Neural progenitor cell (in vitro differentiated cells): ENCODE results near the gene ITGA11. TPM values are rescaled to one million over a fixed set of nuclear protein-coding genes. Genes with fewer than 3 reads are reported as not detected.

Experiments
- DNase-seq: peaks from one replicate; pipeline ENCODE4 v3.0.0-alpha.2; 2016; ENCODE audit warnings: low spot score
- H2AFZ ChIP-seq: fragments of 200-600 bp; sonication (generic); replicated peaks from 2 replicates; pipeline ENCODE4 v1.6.1; 2016; ENCODE audit warnings: antibody characterized with exemption
- H3F3A ChIP-seq: fragments of 200-600 bp; sonication (generic); 2 replicates; pipeline ENCODE4 v1.6.1; 2016; ENCODE audit warnings: antibody characterized with exemption, low read depth
- H3K27ac ChIP-seq: fragments of 200-600 bp; sonication (generic); 2 replicates; pipeline ENCODE4 v1.5.1; 2016; ENCODE audit warnings: mild to moderate bottlenecking
- H3K27me3 ChIP-seq: fragments of 200-600 bp; sonication (generic); 2 replicates; pipeline ENCODE4 v1.6.1; 2016; ENCODE audit warnings: mild to moderate bottlenecking, moderate library complexity
- H3K36me3 ChIP-seq: fragments of 200-600 bp; sonication (generic); 2 replicates; pipeline ENCODE4 v1.5.1; 2016
- H3K4me1 ChIP-seq: fragments of 200-600 bp; sonication (generic); 2 replicates; pipeline ENCODE4 v1.6.1; 2016; ENCODE audit warnings: mixed run types
- H3K4me2 ChIP-seq: fragments of 200-600 bp; sonication (generic); 2 replicates; pipeline ENCODE4 v1.6.1; 2016
- H3K4me3 ChIP-seq: fragments of 200-600 bp; sonication (generic); 2 replicates; pipeline ENCODE4 v1.5.1; 2016
- H3K79me2 ChIP-seq: fragments of 200-600 bp; sonication (generic); 2 replicates; pipeline ENCODE4 v1.6.1; 2016; ENCODE audit warnings: low read depth
- H3K9ac ChIP-seq: fragments of 200-600 bp; sonication (generic); 2 replicates; pipeline ENCODE4 v1.6.1; 2016
- H3K9me3 ChIP-seq: fragments of 200-600 bp; sonication (generic); 2 replicates; pipeline ENCODE4 v1.5.1; 2016; ENCODE audit warnings: low read depth
- H4K20me1 ChIP-seq: fragments of 200-600 bp; sonication (generic); 2 replicates; pipeline ENCODE4 v1.6.1; 2016; ENCODE audit warnings: low read depth
- H3K27ac Mint-ChIP-seq: 3 replicates; pipeline ENCODE4 v1.8.0; 2021; ENCODE audit warnings: mixed read lengths
- H3K27me3 Mint-ChIP-seq: 2 replicates; pipeline ENCODE4 v1.8.0; 2022; ENCODE audit warnings: low read depth, mild to moderate bottlenecking, inconsistent platforms, moderate library complexity, mixed read lengths; ENCODE audit not compliant: insufficient read depth
- H3K36me3 Mint-ChIP-seq: 3 replicates; pipeline ENCODE4 v1.8.0; 2021; ENCODE audit warnings: mixed read lengths
- H3K4me1 Mint-ChIP-seq: 3 replicates; pipeline ENCODE4 v1.8.0; 2021; ENCODE audit warnings: mixed read lengths
- H3K4me3 Mint-ChIP-seq: 3 replicates; pipeline ENCODE4 v1.8.0; 2021; ENCODE audit warnings: mild to moderate bottlenecking, moderate library complexity, mixed read lengths
- H3K9me3 Mint-ChIP-seq: 3 replicates; pipeline ENCODE4 v1.8.0; 2020; ENCODE audit warnings: mixed read lengths
- EZH2 ChIP-seq: fragments of 200-600 bp; sonication (generic); IDR thresholded peaks from 2 replicates; pipeline ENCODE4 v1.6.1; 2017; ENCODE audit warnings: antibody characterized with exemption, mild to moderate bottlenecking, moderate library complexity
- EZH2phosphoT487 ChIP-seq: fragments of 200-600 bp; sonication (generic); IDR thresholded peaks from 2 replicates; pipeline ENCODE4 v1.6.1; 2017; ENCODE audit warnings: antibody characterized with exemption
- total RNA-seq: library from RNA; depleted of rRNA; stranded (reverse); fragments of >200 nt; gene quantifications from 2 replicates; pipeline ENCODE4 v1.2.3, GENCODE V29; 2015; ENCODE audit warnings: low replicate concordance
- TF ChIP-seq, protein P1 (sequence below): fragments of 200-600 bp; sonication (generic); IDR thresholded peaks from 2 replicates; pipeline ENCODE4 v1.5.1; 2017; ENCODE audit warnings: antibody characterized with exemption, mild to moderate bottlenecking

ITGA11 gene
- total RNA-seq, 1 donor from 2014 or later: not detected

DNA sequence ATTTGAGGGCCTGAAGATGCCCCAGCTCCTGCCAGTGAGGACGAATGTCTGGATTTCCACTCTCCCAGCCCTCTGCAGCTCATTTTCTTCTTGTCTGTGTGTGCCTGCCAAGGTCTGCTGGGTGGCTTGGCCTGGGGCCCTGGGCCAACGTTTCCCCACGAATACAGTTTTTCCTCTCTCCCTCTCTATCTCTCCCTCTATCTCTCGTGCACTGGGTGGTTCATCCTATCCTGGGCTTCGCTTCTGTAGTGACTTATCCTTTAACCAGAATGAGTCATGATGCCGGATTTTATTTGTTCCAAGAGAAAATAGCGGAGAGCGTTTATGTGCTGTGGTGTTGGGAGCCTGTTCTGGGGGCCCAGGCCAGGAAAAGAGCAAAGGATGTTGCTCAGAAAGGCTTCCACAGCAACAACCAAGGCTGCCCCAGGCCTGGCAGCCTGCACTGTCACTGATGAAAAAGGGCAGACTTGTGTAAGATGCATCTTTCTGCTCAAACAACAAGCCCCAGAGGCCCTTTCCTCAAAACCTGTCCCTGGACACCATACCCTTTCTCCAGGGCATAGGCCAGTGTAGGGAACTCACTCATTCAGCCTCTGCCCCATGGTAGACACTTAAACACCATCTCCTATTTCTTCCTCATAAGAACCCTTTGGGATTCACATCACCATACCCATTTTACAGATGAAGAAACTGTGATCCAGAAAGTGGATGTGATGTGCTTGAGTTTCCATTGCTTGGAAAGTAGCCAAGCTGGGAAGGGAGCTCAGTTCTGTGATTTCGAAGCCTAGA is 47.3 kb downstream of the ITGA11 start:
- Histone ChIP-seq H3K9ac (no peak overlapping the region), H3K36me3 (no peaks in the 10 kb centered on the region), H3K79me2 (no peaks in the 10 kb centered on the region), H3K27me3 (no peaks in the 10 kb centered on the region), H3F3A (no peaks in the 10 kb centered on the region), H4K20me1 (no peaks in the 10 kb centered on the region), H3K27ac (no peak overlapping the region), H3K4me3 (no peak overlapping the region), H3K9me3 (no peaks in the 10 kb centered on the region), H3K4me2 (no peak overlapping the region), H2AFZ (no peak overlapping the region), H3K4me1 (no peaks in the 10 kb centered on the region)
- H3K4me3 Mint-ChIP-seq: no peak overlapping the region
- peaks cover 4% of the 10 kb centered on the region for H3K9me3 Mint-ChIP-seq
- DNase-seq: no peak
- no peaks in the 10 kb centered on the region for H3K36me3 Mint-ChIP-seq
- no peaks in the 10 kb centered on the region for H3K27me3 Mint-ChIP-seq
- H3K4me1 Mint-ChIP-seq: no peaks in the 10 kb centered on the region
- no peak for TF ChIP-seq EZH2phosphoT487
- TF ChIP-seq, protein P1, sequence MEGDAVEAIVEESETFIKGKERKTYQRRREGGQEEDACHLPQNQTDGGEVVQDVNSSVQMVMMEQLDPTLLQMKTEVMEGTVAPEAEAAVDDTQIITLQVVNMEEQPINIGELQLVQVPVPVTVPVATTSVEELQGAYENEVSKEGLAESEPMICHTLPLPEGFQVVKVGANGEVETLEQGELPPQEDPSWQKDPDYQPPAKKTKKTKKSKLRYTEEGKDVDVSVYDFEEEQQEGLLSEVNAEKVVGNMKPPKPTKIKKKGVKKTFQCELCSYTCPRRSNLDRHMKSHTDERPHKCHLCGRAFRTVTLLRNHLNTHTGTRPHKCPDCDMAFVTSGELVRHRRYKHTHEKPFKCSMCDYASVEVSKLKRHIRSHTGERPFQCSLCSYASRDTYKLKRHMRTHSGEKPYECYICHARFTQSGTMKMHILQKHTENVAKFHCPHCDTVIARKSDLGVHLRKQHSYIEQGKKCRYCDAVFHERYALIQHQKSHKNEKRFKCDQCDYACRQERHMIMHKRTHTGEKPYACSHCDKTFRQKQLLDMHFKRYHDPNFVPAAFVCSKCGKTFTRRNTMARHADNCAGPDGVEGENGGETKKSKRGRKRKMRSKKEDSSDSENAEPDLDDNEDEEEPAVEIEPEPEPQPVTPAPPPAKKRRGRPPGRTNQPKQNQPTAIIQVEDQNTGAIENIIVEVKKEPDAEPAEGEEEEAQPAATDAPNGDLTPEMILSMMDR: no peak
- no peak for TF ChIP-seq EZH2
- H3K27ac Mint-ChIP-seq: peak overlapping the region; percentile 7

DNA sequence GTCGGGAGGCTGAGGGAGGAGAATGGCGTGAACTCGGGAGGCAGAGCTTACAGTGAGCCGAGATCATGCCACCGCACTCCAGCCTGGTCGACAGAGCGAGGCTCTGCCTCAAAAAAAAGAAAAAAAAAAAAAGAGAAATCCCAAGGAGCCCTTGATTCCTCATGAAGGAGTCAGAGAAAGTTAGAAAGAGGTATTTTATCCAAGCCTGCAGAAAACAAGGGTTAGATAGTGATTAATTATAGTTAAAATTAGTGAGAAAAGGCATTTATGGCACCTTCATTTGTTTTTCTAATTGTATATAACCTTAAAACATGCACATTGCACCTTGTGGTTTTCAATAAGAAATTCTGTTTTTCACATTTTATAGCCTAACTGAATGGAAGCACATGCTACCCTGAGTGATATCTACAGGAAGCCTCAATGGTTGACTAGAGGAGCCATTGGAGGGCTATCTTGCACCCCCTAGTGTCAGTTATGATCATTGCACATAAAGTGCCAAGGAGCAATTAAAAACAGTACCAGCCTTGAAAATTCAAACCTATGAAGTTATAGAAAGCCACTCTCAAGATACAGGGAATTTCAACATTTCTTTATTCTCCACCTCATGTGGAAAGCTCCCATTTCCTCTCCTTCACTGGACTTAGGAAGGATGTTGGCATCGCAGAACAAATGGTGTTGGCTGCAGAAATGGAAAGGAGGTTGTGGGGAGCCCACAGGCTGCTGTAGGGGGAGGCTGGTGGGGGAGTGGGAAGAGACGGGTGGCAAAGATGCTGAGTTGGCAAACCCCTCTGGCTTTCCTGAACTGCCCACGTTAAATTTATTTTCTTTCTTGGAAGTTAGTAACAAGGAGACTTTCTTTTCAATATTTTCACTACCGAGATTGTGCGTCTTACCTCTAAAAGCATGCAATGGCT is 48.5 kb downstream of the ITGA11 start:
- Histone ChIP-seq H3K79me2 (no peaks in the 10 kb centered on the region), H3K9me3 (no peaks in the 10 kb centered on the region), H2AFZ (no peak overlapping the region), H3K27ac (no peak overlapping the region), H3K4me3 (no peak overlapping the region), H3F3A (no peaks in the 10 kb centered on the region), H3K27me3 (no peaks in the 10 kb centered on the region), H3K36me3 (no peaks in the 10 kb centered on the region), H3K4me2 (no peak overlapping the region), H3K4me1 (no peaks in the 10 kb centered on the region), H3K9ac (no peak overlapping the region), H4K20me1 (no peaks in the 10 kb centered on the region)
- H3K4me3 Mint-ChIP-seq: no peak overlapping the region
- H3K27me3 Mint-ChIP-seq: no peaks in the 10 kb centered on the region
- H3K36me3 Mint-ChIP-seq: no peaks in the 10 kb centered on the region
- TF ChIP-seq, protein P1: peak; percentile 76
- TF ChIP-seq EZH2phosphoT487 (no peak), EZH2 (no peak)
- no peak overlapping the region for H3K27ac Mint-ChIP-seq
- H3K9me3 Mint-ChIP-seq: peaks cover 4% of the 10 kb centered on the region
- no peaks in the 10 kb centered on the region for H3K4me1 Mint-ChIP-seq
- DNase-seq: peak; percentile 54

DNA sequence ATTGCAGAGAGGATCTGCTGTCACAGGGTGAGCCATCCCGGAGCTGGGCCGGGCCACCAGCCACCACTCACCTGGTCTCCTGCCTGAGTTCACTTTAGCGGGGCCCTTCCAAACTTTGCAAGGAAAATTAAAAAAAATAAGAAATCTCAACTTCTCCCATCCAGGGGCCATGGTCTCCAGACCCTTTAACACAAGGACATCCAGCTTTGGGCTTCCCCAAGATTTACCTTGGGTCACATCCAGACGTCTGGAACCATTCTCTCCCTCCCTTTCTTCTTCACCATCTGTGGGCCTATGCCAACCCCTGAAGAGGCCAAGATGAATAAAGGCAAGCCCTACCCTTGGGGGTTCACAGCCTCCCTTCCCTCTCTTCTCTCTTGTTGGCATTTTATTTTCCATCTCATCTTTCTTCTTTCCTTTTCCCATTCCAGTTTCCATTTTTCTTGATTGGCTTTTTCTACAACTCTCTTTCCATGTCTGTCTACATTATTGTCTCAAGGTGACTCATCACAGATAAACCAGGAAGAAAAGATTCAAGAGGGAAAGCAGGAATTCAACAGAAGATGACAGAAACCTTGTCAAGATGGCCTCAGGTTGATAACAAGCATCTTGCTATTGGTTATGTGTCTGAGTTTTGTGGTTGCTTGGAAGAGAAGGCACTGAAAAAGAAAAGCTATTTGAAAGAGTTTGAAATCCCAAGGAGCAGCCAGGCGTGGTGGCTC is 49.5 kb downstream of the ITGA11 start:
- H3K4me1 Mint-ChIP-seq: no peaks in the 10 kb centered on the region
- Histone ChIP-seq H3K36me3 (no peaks in the 10 kb centered on the region), H2AFZ (no peak overlapping the region), H3K27ac (no peak overlapping the region), H3K9ac (no peak overlapping the region), H3K4me2 (no peak overlapping the region), H3K9me3 (no peaks in the 10 kb centered on the region), H3K4me1 (no peaks in the 10 kb centered on the region), H3K79me2 (no peaks in the 10 kb centered on the region), H3K4me3 (no peak overlapping the region), H3F3A (no peaks in the 10 kb centered on the region), H4K20me1 (no peaks in the 10 kb centered on the region), H3K27me3 (no peaks in the 10 kb centered on the region)
- DNase-seq: no peak
- no peaks in the 10 kb centered on the region for H3K27me3 Mint-ChIP-seq
- H3K9me3 Mint-ChIP-seq: peaks cover 4% of the 10 kb centered on the region
- no peak overlapping the region for H3K27ac Mint-ChIP-seq
- TF ChIP-seq, protein P1: no peak
- TF ChIP-seq EZH2phosphoT487: no peak
- no peak for TF ChIP-seq EZH2
- H3K4me3 Mint-ChIP-seq: no peak overlapping the region
- H3K36me3 Mint-ChIP-seq: no peaks in the 10 kb centered on the region
